ENCODE results near the gene RGS10.
"Not testable (repeated sequence)": the region's sequence is repeated elsewhere in the genome, so short reads cannot be mapped to it uniquely, and the experiment has no call there.

Gene RGS10

DNA sequence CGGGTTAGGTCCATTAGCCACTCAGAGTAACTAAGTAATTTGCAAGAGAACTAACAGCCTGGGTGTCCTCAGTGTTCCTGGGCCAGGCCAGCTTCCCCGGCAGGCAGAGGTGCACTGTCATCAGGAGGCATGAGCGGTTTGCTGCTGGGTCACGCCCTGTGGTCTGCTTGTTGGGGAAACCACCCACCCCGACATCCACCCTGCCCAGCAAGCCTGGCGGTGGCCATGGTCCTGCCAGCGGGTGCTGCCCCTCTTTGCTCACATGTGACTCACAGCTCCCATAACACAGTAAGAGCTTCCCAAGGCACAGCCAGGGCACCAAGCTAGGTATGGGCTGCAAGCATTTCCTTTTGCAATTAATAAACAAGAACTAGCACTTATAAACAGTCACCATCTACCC lies 75.9 kb downstream of the RGS10 start:
- peak; percentile 59 for DNase-seq (ENCODE audit: low spot score)
- TF ChIP-seq, protein P1, sequence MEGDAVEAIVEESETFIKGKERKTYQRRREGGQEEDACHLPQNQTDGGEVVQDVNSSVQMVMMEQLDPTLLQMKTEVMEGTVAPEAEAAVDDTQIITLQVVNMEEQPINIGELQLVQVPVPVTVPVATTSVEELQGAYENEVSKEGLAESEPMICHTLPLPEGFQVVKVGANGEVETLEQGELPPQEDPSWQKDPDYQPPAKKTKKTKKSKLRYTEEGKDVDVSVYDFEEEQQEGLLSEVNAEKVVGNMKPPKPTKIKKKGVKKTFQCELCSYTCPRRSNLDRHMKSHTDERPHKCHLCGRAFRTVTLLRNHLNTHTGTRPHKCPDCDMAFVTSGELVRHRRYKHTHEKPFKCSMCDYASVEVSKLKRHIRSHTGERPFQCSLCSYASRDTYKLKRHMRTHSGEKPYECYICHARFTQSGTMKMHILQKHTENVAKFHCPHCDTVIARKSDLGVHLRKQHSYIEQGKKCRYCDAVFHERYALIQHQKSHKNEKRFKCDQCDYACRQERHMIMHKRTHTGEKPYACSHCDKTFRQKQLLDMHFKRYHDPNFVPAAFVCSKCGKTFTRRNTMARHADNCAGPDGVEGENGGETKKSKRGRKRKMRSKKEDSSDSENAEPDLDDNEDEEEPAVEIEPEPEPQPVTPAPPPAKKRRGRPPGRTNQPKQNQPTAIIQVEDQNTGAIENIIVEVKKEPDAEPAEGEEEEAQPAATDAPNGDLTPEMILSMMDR (IDR thresholded peaks at IDR 0.05; ENCODE audit: borderline replicate concordance, control extremely low read depth, extremely low read depth, insufficient read depth, missing control alignments): no peak
- in situ Hi-C loops (cut with MboI; ENCODE audit: low sequenced_read_pairs, unreplicated experiment): no loop called here

DNA sequence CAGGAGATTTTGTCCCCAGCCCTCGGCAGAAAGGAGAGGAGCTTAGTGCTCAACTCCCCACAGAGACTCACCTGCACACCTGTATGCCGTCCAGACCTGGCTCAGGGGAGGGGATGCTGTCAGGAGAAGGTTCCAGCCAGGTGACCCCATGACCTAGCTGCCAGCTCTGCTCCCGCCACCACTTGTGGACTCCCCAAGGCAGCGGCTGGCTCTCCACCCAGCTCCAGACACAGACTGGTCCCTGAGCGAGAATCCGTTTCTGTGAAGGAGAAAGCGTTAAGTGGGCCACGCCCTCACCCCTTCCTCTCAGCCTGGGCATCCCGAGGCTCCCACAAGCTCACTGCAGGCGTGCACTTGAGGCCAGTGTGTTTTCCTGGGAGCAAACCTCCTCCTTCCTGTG lies 76.4 kb downstream of the RGS10 start:
- DNase-seq (ENCODE audit: low spot score): no peak
- TF ChIP-seq, protein P1 (IDR thresholded peaks at IDR 0.05; ENCODE audit: borderline replicate concordance, control extremely low read depth, extremely low read depth, insufficient read depth, missing control alignments): no peak
- in situ Hi-C loops (cut with MboI; ENCODE audit: low sequenced_read_pairs, unreplicated experiment): no loop called here

GRCh38 chr10:119465085-119465484 lies 77.4 kb downstream of the RGS10 start:
- no peak for DNase-seq (ENCODE audit: low spot score)
- in situ Hi-C loops (cut with MboI; ENCODE audit: low sequenced_read_pairs, unreplicated experiment): no loop called here

DNA sequence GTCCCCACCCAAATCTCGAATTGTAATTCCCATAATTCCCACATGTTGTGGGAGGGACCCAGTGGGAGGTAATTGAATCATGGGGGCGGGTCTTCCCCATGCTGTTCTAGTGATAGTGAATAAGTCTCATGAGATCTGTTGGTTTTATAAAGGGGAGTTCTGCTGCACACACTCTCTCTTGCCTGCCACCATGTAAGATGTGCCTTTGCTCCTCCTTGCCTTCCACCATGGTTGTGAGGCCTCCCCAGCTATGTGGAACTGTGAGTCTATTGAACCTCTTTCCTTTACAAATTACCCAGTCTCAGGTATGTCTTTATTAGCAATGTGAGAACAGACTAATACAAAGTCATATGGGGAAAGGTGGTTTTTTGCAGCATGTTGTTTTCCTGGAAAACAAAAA lies 79.3 kb downstream of the RGS10 start:
- in situ Hi-C loops (cut with MboI; ENCODE audit: low sequenced_read_pairs, unreplicated experiment); DNase-seq (ENCODE audit: low spot score): not testable (repeated sequence)

More at GRCh38 chr10:119465085-119465484, 77.4 kb downstream of the RGS10 start:
- TF ChIP-seq, protein P1 (IDR thresholded peaks at IDR 0.05; ENCODE audit: borderline replicate concordance, control extremely low read depth, extremely low read depth, insufficient read depth, missing control alignments): no peak

- no peak for DNase-seq (ENCODE audit: low spot score)
- in situ Hi-C loops (cut with MboI; ENCODE audit: low sequenced_read_pairs, unreplicated experiment): no loop called here
- TF ChIP-seq, protein P1 (IDR thresholded peaks at IDR 0.05; ENCODE audit: borderline replicate concordance, control extremely low read depth, extremely low read depth, insufficient read depth, missing control alignments): no peak
Measured at GRCh38 chr10:119462773-119463172, 79.7 kb downstream of the RGS10 start.

GRCh38 chr10:119461923-119462322 lies 80.6 kb downstream of the RGS10 start:
- TF ChIP-seq, protein P1 (IDR thresholded peaks at IDR 0.05; ENCODE audit: borderline replicate concordance, control extremely low read depth, extremely low read depth, insufficient read depth, missing control alignments): no peak
- peak; percentile 46 for DNase-seq (ENCODE audit: low spot score)
- in situ Hi-C loops (cut with MboI; ENCODE audit: low sequenced_read_pairs, unreplicated experiment): no loop called here

DNA sequence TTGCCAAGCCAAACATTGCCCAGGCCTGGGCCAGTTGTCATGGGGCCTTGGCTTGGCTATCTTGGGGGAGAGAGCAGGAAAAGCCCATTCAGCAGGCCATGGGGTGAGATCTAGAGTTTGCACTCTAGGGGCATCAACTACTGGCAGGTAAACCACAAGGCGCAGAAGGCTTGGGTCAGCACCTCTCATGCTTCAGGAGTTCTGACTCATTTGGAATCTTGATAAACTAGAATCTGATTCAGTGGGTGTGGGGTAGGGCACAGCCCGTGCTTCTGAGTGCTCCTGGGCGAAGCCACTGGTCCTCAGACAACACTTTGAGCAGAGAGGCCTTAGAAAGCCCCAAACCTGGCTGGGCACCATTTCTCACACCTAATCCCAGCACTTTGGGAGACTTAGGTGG lies 81.1 kb downstream of the RGS10 start:
- TF ChIP-seq, protein P1 (IDR thresholded peaks at IDR 0.05; ENCODE audit: borderline replicate concordance, control extremely low read depth, extremely low read depth, insufficient read depth, missing control alignments): no peak
- peak; percentile 38 for DNase-seq (ENCODE audit: low spot score)
- in situ Hi-C loops (cut with MboI; ENCODE audit: low sequenced_read_pairs, unreplicated experiment): no loop called here
